PFSK-1 (cell line): ENCODE results near the gene TRIP4.

ENCODE experiments used
- FOXP2 ChIP-seq: optimal IDR thresholded peaks from 2 replicates; pipeline ENCODE3; 2011; ENCODE audit warnings: borderline replicate concordance, control low read depth, inconsistent platforms; ENCODE audit not compliant: insufficient read depth; ENCODE audit errors: extremely low read length, extremely low read depth
- POLR2AphosphoS5 ChIP-seq: IDR thresholded peaks from 2 replicates; pipeline ENCODE4 v1.6.1; 2012; ENCODE audit warnings: low read depth, mild to moderate bottlenecking, control low read depth, low read length, moderate library complexity
- REST ChIP-seq, 2 experiments: IDR thresholded peaks; 2 replicates each; pipeline versions ENCODE4 v1.6.1 to v1.8.0; 2011 to 2012; ENCODE audit warnings: low read depth in 2 of 2, low read length in 2 of 2, control low read depth in 1 of 2, inconsistent platforms in 1 of 2, mild to moderate bottlenecking in 1 of 2, moderate library complexity in 1 of 2; ENCODE audit not compliant: insufficient read depth in 1 of 2
- SIN3A ChIP-seq: IDR thresholded peaks from 2 replicates; pipeline ENCODE4 v1.6.1; 2012; ENCODE audit warnings: mild to moderate bottlenecking, low read length, moderate library complexity, borderline replicate concordance; ENCODE audit not compliant: insufficient read depth
- TAF1 ChIP-seq: IDR thresholded peaks from 2 replicates; pipeline ENCODE4 v1.6.1; 2012; ENCODE audit warnings: low read length, control low read depth, borderline replicate concordance; ENCODE audit not compliant: insufficient read depth

- TF ChIP-seq REST (IDR thresholded peaks at IDR 0.05; ENCODE audit: insufficient read depth in 1 of 2, low read depth in 2 of 2, low read length in 2 of 2), result no peak
- no peak for TF ChIP-seq POLR2AphosphoS5
- TF ChIP-seq SIN3A, result no peak
- no peak for TF ChIP-seq TAF1
- TF ChIP-seq FOXP2, result no peak
Measured at GRCh38 chr15:64456634-64457108, 69.0 kb downstream of the TRIP4 start.
